GM06990 (cell line): ENCODE data around the gene CMTM1.

Experiments used
- DNase-seq: peaks from one replicate; pipeline ENCODE4 v3.0.0-alpha.2; 2011; ENCODE audit not compliant: insufficient read length; ENCODE audit errors: extremely low read depth
- H3K27me3 ChIP-seq: replicated peaks from 2 replicates; pipeline ENCODE4 v1.6.0; 2011; ENCODE audit warnings: low read length; ENCODE audit not compliant: control insufficient read depth, insufficient read depth
- H3K36me3 ChIP-seq: 2 replicates; pipeline ENCODE4 v1.5.1; 2011; ENCODE audit warnings: low read length; ENCODE audit not compliant: control insufficient read depth, insufficient read depth
- H3K4me3 ChIP-seq: replicated peaks from 2 replicates; pipeline ENCODE4 v1.5.1; 2011; ENCODE audit warnings: low read depth, mild to moderate bottlenecking, control low read depth, low read length
- TF ChIP-seq, protein P1 (sequence below): IDR thresholded peaks from 2 replicates; pipeline ENCODE4 v1.5.1; 2011; ENCODE audit warnings: low read length, control low read depth, mild to moderate bottlenecking, inconsistent platforms; ENCODE audit not compliant: insufficient read depth, poor library complexity, severe bottlenecking

CMTM1 gene

DNA sequence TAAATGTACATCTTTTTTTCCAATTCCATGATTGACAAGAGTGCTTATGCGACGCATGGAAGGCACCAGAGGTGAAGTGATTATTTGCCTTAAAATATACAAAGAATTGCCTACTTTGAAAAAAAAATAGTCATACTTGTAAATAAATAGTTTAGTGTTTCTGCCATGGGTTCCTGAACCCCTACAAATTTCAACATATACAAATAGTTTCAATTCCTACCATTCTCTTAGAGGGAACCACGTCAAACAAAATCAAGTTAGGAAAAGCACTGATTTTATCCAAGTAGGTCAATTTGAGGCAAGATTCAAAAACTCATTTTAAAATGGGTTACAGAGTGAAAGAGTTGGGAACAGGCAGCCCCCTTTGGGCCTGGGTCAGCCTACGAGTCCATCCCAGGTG is 49.9 kb downstream of the CMTM1 start:
- TF ChIP-seq, protein P1, sequence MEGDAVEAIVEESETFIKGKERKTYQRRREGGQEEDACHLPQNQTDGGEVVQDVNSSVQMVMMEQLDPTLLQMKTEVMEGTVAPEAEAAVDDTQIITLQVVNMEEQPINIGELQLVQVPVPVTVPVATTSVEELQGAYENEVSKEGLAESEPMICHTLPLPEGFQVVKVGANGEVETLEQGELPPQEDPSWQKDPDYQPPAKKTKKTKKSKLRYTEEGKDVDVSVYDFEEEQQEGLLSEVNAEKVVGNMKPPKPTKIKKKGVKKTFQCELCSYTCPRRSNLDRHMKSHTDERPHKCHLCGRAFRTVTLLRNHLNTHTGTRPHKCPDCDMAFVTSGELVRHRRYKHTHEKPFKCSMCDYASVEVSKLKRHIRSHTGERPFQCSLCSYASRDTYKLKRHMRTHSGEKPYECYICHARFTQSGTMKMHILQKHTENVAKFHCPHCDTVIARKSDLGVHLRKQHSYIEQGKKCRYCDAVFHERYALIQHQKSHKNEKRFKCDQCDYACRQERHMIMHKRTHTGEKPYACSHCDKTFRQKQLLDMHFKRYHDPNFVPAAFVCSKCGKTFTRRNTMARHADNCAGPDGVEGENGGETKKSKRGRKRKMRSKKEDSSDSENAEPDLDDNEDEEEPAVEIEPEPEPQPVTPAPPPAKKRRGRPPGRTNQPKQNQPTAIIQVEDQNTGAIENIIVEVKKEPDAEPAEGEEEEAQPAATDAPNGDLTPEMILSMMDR = no peak
- peaks cover 2% of the 10 kb centered on the region; the same call in 1 of the 2 replicates for H3K36me3 ChIP-seq
- no peak for DNase-seq
- H3K4me3 ChIP-seq = no peak overlapping the region
- no peaks in the 10 kb centered on the region; the same call in none of the 2 replicates for H3K27me3 ChIP-seq

DNA sequence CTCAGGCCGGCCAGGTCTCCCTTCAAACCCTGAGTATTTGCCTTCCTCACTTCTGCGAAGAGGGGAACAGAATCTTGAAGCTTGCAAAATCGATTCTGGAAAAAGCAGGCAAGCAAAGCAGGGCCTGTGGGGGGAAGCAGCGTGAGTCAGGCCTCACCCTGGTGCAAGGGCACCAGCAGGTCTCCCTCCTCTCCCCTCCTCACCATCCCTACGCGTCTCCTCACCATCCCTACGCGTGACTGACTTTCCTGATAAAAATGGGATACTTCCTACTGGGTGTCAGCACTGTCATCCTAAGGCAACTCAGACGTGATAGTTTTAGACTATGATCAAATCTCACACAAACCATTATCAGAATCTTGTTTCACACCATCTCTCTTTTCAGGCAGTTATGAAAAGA is 50.4 kb downstream of the CMTM1 start:
- no peak for DNase-seq
- no peak overlapping the region for H3K4me3 ChIP-seq
- peaks cover 2% of the 10 kb centered on the region; the same call in 1 of the 2 replicates for H3K36me3 ChIP-seq
- H3K27me3 ChIP-seq = no peaks in the 10 kb centered on the region; the same call in none of the 2 replicates
- TF ChIP-seq, protein P1 = no peak

DNA sequence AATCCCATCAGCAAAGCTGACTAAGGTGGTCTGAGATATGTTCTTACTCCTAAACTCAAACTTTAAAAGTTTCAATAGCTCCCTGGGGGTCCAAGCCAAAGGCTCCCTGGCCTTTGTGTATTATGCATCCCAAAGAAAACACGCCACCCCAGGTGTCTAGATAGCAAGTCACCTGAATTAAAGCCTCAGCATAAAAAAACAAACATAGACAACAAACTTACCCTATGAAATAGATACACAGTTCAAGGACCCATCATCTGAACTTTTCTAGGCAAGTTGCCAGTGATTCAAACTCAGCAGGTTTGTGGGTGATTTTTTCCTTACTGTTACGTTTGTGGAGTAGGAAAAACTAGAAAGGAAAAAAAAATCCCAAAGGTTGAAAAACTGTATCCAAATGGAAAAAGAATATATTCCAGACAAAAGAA is 50.8 kb downstream of the CMTM1 start:
- Histone ChIP-seq H3K27me3 (no peaks in the 10 kb centered on the region; the same call in none of the 2 replicates), H3K4me3 (no peak overlapping the region), H3K36me3 (peaks cover 2% of the 10 kb centered on the region; the same call in 1 of the 2 replicates)
- DNase-seq = no peak
- TF ChIP-seq, protein P1 = no peak

DNA sequence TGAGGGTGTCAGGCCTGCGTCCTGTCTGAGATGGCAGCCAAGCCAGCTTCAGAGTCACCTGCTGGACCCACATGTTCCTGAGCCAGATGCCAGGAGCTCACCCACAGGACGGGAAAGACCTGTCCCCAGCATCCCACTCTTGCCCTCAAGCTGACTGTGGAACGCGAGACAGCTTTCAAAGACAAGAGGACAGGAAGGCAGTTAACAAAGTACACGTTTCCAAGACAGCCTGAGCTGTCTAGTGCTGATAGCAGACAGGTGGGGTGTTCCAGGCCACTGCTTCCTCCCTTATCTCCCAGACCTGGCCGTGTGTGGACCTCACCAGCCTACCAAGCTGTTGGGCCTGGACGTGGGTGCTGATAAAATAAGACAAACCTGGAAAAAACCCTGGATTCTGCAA is 51.5 kb downstream of the CMTM1 start:
- no peak for DNase-seq
- Histone ChIP-seq H3K27me3 (no peaks in the 10 kb centered on the region; the same call in none of the 2 replicates), H3K4me3 (no peak overlapping the region), H3K36me3 (peaks cover under 1% of the 10 kb centered on the region; the same call in 1 of the 2 replicates)
- TF ChIP-seq, protein P1 = no peak

DNA sequence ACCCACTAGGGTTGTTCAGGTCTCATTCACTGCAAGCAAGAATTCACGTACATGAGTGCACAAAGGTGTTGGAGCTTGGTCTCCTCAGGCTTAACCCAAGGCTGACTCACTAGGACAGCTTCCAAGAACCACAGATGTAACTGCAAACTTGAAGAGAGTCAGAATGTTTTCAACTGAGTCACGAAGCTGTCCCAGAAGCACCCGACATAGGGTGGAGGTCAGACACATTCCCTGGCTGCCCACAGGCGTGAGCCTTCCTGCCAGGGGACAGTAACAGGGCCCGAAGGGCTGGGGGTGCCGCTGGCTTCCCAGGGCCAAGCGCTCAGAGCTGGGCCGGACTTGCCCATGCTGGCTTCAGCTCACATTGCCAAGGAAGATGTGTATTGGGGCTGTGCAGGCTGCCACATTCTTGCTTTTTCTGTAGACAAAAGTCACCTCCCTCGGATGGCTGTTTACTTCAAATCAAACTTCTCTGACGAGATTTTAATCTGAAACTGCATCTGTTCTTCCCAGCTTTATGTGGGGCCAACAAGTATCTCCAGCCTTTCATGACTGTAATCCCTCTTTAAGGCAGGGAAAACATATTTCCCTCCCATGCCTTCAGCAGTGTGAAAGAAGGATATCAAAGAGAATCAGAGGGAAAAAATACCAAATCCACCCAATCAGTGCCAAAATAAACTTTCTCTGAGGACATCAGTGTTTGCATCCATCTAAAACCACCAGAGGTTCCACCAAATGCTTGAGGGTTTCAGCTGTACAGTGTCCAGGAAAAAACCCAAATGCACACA is 52.5 kb downstream of the CMTM1 start:
- no peaks in the 10 kb centered on the region for H3K36me3 ChIP-seq
- TF ChIP-seq, protein P1 = no peak
- no peaks in the 10 kb centered on the region; the same call in none of the 2 replicates for H3K27me3 ChIP-seq
- no peak overlapping the region for H3K4me3 ChIP-seq
- DNase-seq = no peak
